MM.1S (cell line): Measurements from ENCODE around the gene MAP3K15.

Experiments
- DNase-seq: peaks from one replicate; pipeline ENCODE4 v3.0.0-alpha.2; 2015
- H2AFZ ChIP-seq: fragments of 300-600 bp; sonication (generic); 2 replicates; pipeline ENCODE4 v1.6.0; 2016; ENCODE audit warnings: antibody characterized with exemption, low read length
- H3F3A ChIP-seq: fragments of 300-600 bp; sonication (generic); 2 replicates; pipeline ENCODE4 v1.6.1; 2016; ENCODE audit warnings: mild to moderate bottlenecking, antibody characterized with exemption, low read length, moderate library complexity, mixed read lengths; ENCODE audit not compliant: insufficient read depth
- H3K27ac ChIP-seq: fragments of 300-600 bp; sonication (generic); 2 replicates; pipeline ENCODE4 v1.5.1; 2016; ENCODE audit warnings: mild to moderate bottlenecking, low read length
- H3K27me3 ChIP-seq: fragments of 300-600 bp; sonication (generic); replicated peaks from 2 replicates; pipeline ENCODE4 v1.6.0; 2016; ENCODE audit warnings: low read length; ENCODE audit not compliant: insufficient read depth
- H3K36me3 ChIP-seq: fragments of 300-600 bp; sonication (generic); replicated peaks from 2 replicates; pipeline ENCODE4 v1.6.1; 2016; ENCODE audit warnings: mild to moderate bottlenecking, low read length, mixed read lengths; ENCODE audit not compliant: insufficient read depth
- H3K4me1 ChIP-seq: fragments of 300-600 bp; sonication (generic); 2 replicates; pipeline ENCODE4 v1.6.1; 2016; ENCODE audit warnings: low read length, mixed read lengths
- H3K4me2 ChIP-seq: fragments of 300-600 bp; sonication (generic); 2 replicates; pipeline ENCODE4 v1.6.0; 2016; ENCODE audit warnings: low read depth, low read length
- H3K4me3 ChIP-seq: fragments of 300-600 bp; sonication (generic); 2 replicates; pipeline ENCODE4 v1.5.1; 2016; ENCODE audit warnings: low read length, mixed read lengths
- H3K79me2 ChIP-seq: fragments of 300-600 bp; sonication (generic); 2 replicates; pipeline ENCODE4 v1.6.1; 2016; ENCODE audit warnings: mixed run types, low read length, mixed read lengths
- H3K9ac ChIP-seq: fragments of 300-600 bp; sonication (generic); 2 replicates; pipeline ENCODE4 v1.6.1; 2016; ENCODE audit warnings: low read length, mixed read lengths
- H3K9me2 ChIP-seq: fragments of 300-600 bp; sonication (generic); replicated peaks from 2 replicates; pipeline ENCODE4 v1.6.1; 2016; ENCODE audit warnings: mild to moderate bottlenecking, low read length, mixed read lengths; ENCODE audit not compliant: insufficient read depth
- H3K9me3 ChIP-seq: fragments of 300-600 bp; sonication (generic); replicated peaks from 2 replicates; pipeline ENCODE4 v1.6.1; 2016; ENCODE audit warnings: mild to moderate bottlenecking, low read length, mixed read lengths; ENCODE audit not compliant: insufficient read depth
- H4K20me1 ChIP-seq: fragments of 300-600 bp; sonication (generic); 2 replicates; pipeline ENCODE4 v1.6.1; 2016; ENCODE audit warnings: mild to moderate bottlenecking, low read length, moderate library complexity, mixed read lengths; ENCODE audit not compliant: insufficient read depth
- CTCF ChIP-seq: fragments of 300-600 bp; sonication (generic); IDR thresholded peaks from 2 replicates; pipeline ENCODE4 v1.5.1; 2016; ENCODE audit warnings: antibody characterized with exemption, low read length, mixed read lengths
- EZH2 ChIP-seq: fragments of 300-600 bp; sonication (generic); optimal IDR thresholded peaks from 2 replicates; pipeline ENCODE3; 2017; ENCODE audit warnings: low read depth, mild to moderate bottlenecking, antibody characterized with exemption, low read length, mixed read lengths
- EZH2phosphoT487 ChIP-seq: fragments of 300-600 bp; sonication (generic); IDR thresholded peaks from 2 replicates; pipeline ENCODE4 v1.6.1; 2018; ENCODE audit warnings: antibody characterized with exemption, low read length

The MAP3K15 gene

DNA sequence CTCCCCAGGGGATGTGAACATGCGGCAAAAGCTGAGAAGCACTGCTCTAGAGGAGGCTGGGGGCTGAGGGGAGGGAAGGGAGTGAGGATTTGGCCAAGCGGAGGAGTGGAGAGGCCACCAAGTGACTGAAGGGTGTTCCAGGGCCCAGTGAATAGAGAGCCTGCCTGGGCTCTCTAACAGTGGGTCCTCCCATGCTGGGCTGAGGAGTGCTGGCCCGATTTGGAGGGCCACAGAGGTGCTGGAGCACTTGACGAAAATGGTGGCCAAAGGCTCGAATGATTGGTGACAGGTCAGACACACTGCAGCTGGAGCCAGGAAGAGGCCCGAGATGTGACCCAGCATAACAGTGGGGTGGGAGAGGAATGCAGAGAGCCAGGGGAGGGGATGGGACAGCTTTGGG lies 37.5 kb upstream of the MAP3K15 start:
- Histone ChIP-seq H3K4me2 (no peak overlapping the region), H3K79me2 (no peaks in the 10 kb centered on the region), H3F3A (no peaks in the 10 kb centered on the region), H2AFZ (no peak overlapping the region), H3K4me1 (no peaks in the 10 kb centered on the region), H3K9me2 (no peaks in the 10 kb centered on the region), H3K9me3 (no peaks in the 10 kb centered on the region), H3K36me3 (no peaks in the 10 kb centered on the region), H3K4me3 (no peak overlapping the region), H4K20me1 (no peaks in the 10 kb centered on the region), H3K27ac (no peak overlapping the region), H3K27me3 (no peaks in the 10 kb centered on the region), H3K9ac (no peak overlapping the region)
- TF ChIP-seq EZH2 (no peak), CTCF (no peak), EZH2phosphoT487 (no peak)
- no peak for DNase-seq

- H3K27ac ChIP-seq = no peak overlapping the region
- H3K9me3 ChIP-seq = no peaks in the 10 kb centered on the region
- H3K4me3 ChIP-seq = no peak overlapping the region
- no peaks in the 10 kb centered on the region for H4K20me1 ChIP-seq
- H3K36me3 ChIP-seq = no peaks in the 10 kb centered on the region
- no peaks in the 10 kb centered on the region for H3K79me2 ChIP-seq
- H2AFZ ChIP-seq = no peak overlapping the region
- H3K27me3 ChIP-seq = no peaks in the 10 kb centered on the region
- H3K9ac ChIP-seq = no peak overlapping the region
- H3K9me2 ChIP-seq = no peaks in the 10 kb centered on the region
- H3K4me2 ChIP-seq = no peak overlapping the region
- no peaks in the 10 kb centered on the region for H3F3A ChIP-seq
- DNase-seq = no peak
- TF ChIP-seq EZH2phosphoT487 (no peak), EZH2 (no peak), CTCF (no peak)
- H3K4me1 ChIP-seq = no peaks in the 10 kb centered on the region
Observed at GRCh38 chrX:19549838-19550237, 34.5 kb upstream of the MAP3K15 start.

GRCh38 chrX:19548934-19549333 lies 33.6 kb upstream of the MAP3K15 start:
- DNase-seq = no peak
- H3K4me3 ChIP-seq = no peak overlapping the region
- no peak overlapping the region for H3K4me2 ChIP-seq
- no peaks in the 10 kb centered on the region for H3K79me2 ChIP-seq
- H3K9me2 ChIP-seq = no peaks in the 10 kb centered on the region
- no peak overlapping the region for H3K27ac ChIP-seq
- no peaks in the 10 kb centered on the region for H3K9me3 ChIP-seq
- no peaks in the 10 kb centered on the region for H3K4me1 ChIP-seq
- no peak overlapping the region for H2AFZ ChIP-seq
- H3F3A ChIP-seq = no peaks in the 10 kb centered on the region
- no peak overlapping the region for H3K9ac ChIP-seq
- no peaks in the 10 kb centered on the region for H4K20me1 ChIP-seq
- no peaks in the 10 kb centered on the region for H3K27me3 ChIP-seq
- TF ChIP-seq EZH2 (no peak), CTCF (no peak)
- no peaks in the 10 kb centered on the region for H3K36me3 ChIP-seq
